H1 (cell line): ENCODE measurements around the gene RBM10. TPM values are rescaled to one million over a fixed set of nuclear protein-coding genes. Genes with fewer than 3 reads are reported as not detected.
A peak's percentile ranks its signal among the peaks of the same experiment; 100 is the strongest.

Experiments used
- CTCF ChIA-PET: fragments of 300-600 bp; sonication (Branson Sonifier 250); formaldehyde crosslinking; loops from one replicate; lab custom pipeline; 2021; ENCODE audit not compliant: partially characterized antibody; lab: Charles Lee
- POLR2A ChIA-PET: fragments of 300-600 bp; sonication (Branson Sonifier 250); formaldehyde crosslinking; loops from one replicate; lab custom pipeline; 2021; ENCODE audit warnings: inconsistent platforms; ENCODE audit not compliant: partially characterized antibody; lab: Charles Lee
- DNase-seq, 2 experiments: peaks; one replicate each; pipeline versions ENCODE4 v3.0.0 to v3.0.0-alpha.2; 2010 to 2022; ENCODE audit warnings: low spot score in 2 of 2, low read depth in 1 of 2, mixed read lengths in 1 of 2
- FAIRE-seq: peaks from 2 replicates; lab custom pipeline; 2011; peaks lifted over from hg19 to GRCh38; lab: Jason Lieb, UNC
- H2AFZ ChIP-seq: 2 replicates; pipeline ENCODE4 v1.8.1; 2012; ENCODE audit warnings: low read length, inconsistent platforms
- H2AK5ac ChIP-seq: 2 replicates; pipeline ENCODE4 v1.6.1; 2013; ENCODE audit warnings: low read depth, low read length
- H2BK120ac ChIP-seq: replicated peaks from 2 replicates; pipeline ENCODE3; 2013; ENCODE audit warnings: low read depth, low read length, inconsistent platforms
- H2BK12ac ChIP-seq: 2 replicates; pipeline ENCODE4 v1.6.1; 2013; ENCODE audit warnings: low read depth, low read length
- H2BK15ac ChIP-seq: 2 replicates; pipeline ENCODE4 v1.6.1; 2013; ENCODE audit warnings: low read length
- H2BK20ac ChIP-seq: 2 replicates; pipeline ENCODE4 v1.6.1; 2013; ENCODE audit warnings: low read length
- H2BK5ac ChIP-seq: 2 replicates; pipeline ENCODE4 v1.6.1; 2013; ENCODE audit warnings: low read depth, low read length
- H3K14ac ChIP-seq: 2 replicates; pipeline ENCODE4 v1.6.1; 2013; ENCODE audit warnings: inconsistent platforms; ENCODE audit not compliant: insufficient read length
- H3K18ac ChIP-seq: 2 replicates; pipeline ENCODE4 v1.6.1; 2013; ENCODE audit warnings: low read length; ENCODE audit errors: extremely low read depth
- H3K23ac ChIP-seq: 2 replicates; pipeline ENCODE4 v1.6.1; 2013; ENCODE audit warnings: inconsistent platforms; ENCODE audit not compliant: insufficient read length
- H3K23me2 ChIP-seq: 2 replicates; pipeline ENCODE4 v1.6.1; 2013; ENCODE audit warnings: low read depth, low read length
- H3K27ac ChIP-seq: 2 replicates; pipeline ENCODE4 v1.6.1; 2011; ENCODE audit warnings: low read depth, low read length, inconsistent platforms
- H3K27me3 ChIP-seq, 4 experiments: replicated peaks in 1 of 4; 1 replicate in 1 of 4; 2 replicates in 3 of 4; pipeline versions ENCODE4 v1.6.1 to v1.8.1; 2011 to 2013; ENCODE audit warnings: low read length in 3 of 4, mild to moderate bottlenecking in 3 of 4, inconsistent platforms in 2 of 4, mixed read lengths in 2 of 4, moderate library complexity in 1 of 4; ENCODE audit not compliant: control insufficient read depth in 3 of 4, insufficient read depth in 3 of 4; ENCODE audit errors: extremely low read depth in 1 of 4
- H3K36me3 ChIP-seq, 4 experiments: 2 replicates each; pipeline versions ENCODE4 v1.6.1 to v1.8.1; 2011 to 2013; ENCODE audit warnings: mild to moderate bottlenecking in 4 of 4, low read length in 3 of 4, moderate library complexity in 2 of 4, control low read depth in 1 of 4, inconsistent platforms in 1 of 4; ENCODE audit not compliant: insufficient read depth in 4 of 4, control insufficient read depth in 2 of 4
- H3K4ac ChIP-seq: replicated peaks from 2 replicates; pipeline ENCODE3; 2013; ENCODE audit warnings: low read length, low read depth, mixed read lengths, inconsistent platforms; ENCODE audit not compliant: insufficient read length
- H3K4me1 ChIP-seq, 4 experiments: replicated peaks in 1 of 4; 1 replicate in 1 of 4; 2 replicates in 3 of 4; pipeline versions ENCODE4 v1.6.1 to v1.8.1; 2011 to 2013; ENCODE audit warnings: low read length in 3 of 4, inconsistent platforms in 2 of 4, mixed read lengths in 1 of 4; ENCODE audit not compliant: insufficient read depth in 4 of 4, control insufficient read depth in 3 of 4
- H3K4me2 ChIP-seq, 2 experiments: 2 replicates each; pipeline versions ENCODE4 v1.6.1 to v1.8.1; 2011 to 2013; ENCODE audit warnings: low read depth in 2 of 2, low read length in 2 of 2, control low read depth in 1 of 2, inconsistent platforms in 1 of 2, mild to moderate bottlenecking in 1 of 2; ENCODE audit not compliant: insufficient read depth in 1 of 2
- H3K4me3 ChIP-seq, 4 experiments: fragments of 200-600, 300-600 bp in 1 of 4; sonication (generic), shearing (Covaris generic), sonication (Bioruptor Twin) in 1 of 4; 2 replicates each; pipeline versions ENCODE4 v1.5.1 to v1.8.1; 2011 to 2016; ENCODE audit warnings: low read length in 4 of 4, low read depth in 3 of 4, control low read depth in 2 of 4, inconsistent platforms in 2 of 4, mild to moderate bottlenecking in 2 of 4, mixed read lengths in 1 of 4, moderate library complexity in 1 of 4; ENCODE audit not compliant: insufficient read depth in 2 of 4; ENCODE audit errors: extremely low read depth in 1 of 4
- H3K56ac ChIP-seq: replicated peaks from 2 replicates; pipeline ENCODE3; 2013; ENCODE audit warnings: low read depth, mild to moderate bottlenecking, mixed read lengths, low read length, inconsistent platforms; ENCODE audit not compliant: insufficient read length
- H3K79me1 ChIP-seq: 2 replicates; pipeline ENCODE4 v1.6.1; 2013; ENCODE audit warnings: low read depth, low read length, control low read depth
- H3K79me2 ChIP-seq, 2 experiments: 2 replicates each; pipeline versions ENCODE4 v1.6.1 to v1.8.1; 2012 to 2013; ENCODE audit warnings: low read length in 2 of 2, mild to moderate bottlenecking in 2 of 2, inconsistent platforms in 1 of 2; ENCODE audit not compliant: insufficient read depth in 2 of 2, control insufficient read depth in 1 of 2
- H3K9ac ChIP-seq, 4 experiments: replicated peaks in 1 of 4; 1 replicate in 1 of 4; 2 replicates in 3 of 4; pipeline versions ENCODE4 v1.6.1 to v1.8.1; 2011 to 2013; ENCODE audit warnings: low read depth in 3 of 4, low read length in 3 of 4, control low read depth in 2 of 4, mild to moderate bottlenecking in 2 of 4, moderate library complexity in 2 of 4, inconsistent platforms in 1 of 4; ENCODE audit errors: extremely low read depth in 1 of 4
- H3K9me3 ChIP-seq, 2 experiments: 2 replicates each; pipeline versions ENCODE4 v1.6.1 to v1.8.1; 2012 to 2013; ENCODE audit warnings: mild to moderate bottlenecking in 2 of 2, moderate library complexity in 2 of 2, control low read depth in 1 of 2, inconsistent platforms in 1 of 2, low read depth in 1 of 2, low read length in 1 of 2, mixed read lengths in 1 of 2; ENCODE audit not compliant: insufficient read depth in 2 of 2
- H4K20me1 ChIP-seq, 2 experiments: replicated peaks in 1 of 2; 2 replicates each; pipeline versions ENCODE3 to v1.8.1; 2011 to 2013; ENCODE audit warnings: inconsistent platforms in 2 of 2, low read length in 2 of 2, mild to moderate bottlenecking in 1 of 2; ENCODE audit not compliant: insufficient read depth in 2 of 2, control insufficient read depth in 1 of 2
- H4K5ac ChIP-seq: 2 replicates; pipeline ENCODE4 v1.6.1; 2013; ENCODE audit warnings: low read length, low read depth, mixed read lengths, inconsistent platforms; ENCODE audit not compliant: insufficient read length
- H4K8ac ChIP-seq: 2 replicates; pipeline ENCODE4 v1.8.0; 2013; ENCODE audit warnings: mild to moderate bottlenecking, moderate library complexity, low read length, inconsistent platforms; ENCODE audit not compliant: insufficient read depth; ENCODE audit errors: extremely low read depth
- H4K91ac ChIP-seq: replicated peaks from 2 replicates; pipeline ENCODE3; 2013; ENCODE audit warnings: low read length, mixed read lengths, inconsistent platforms; ENCODE audit not compliant: insufficient read length
- HDAC6 ChIP-seq: IDR thresholded peaks from one replicate; pipeline ENCODE4 v1.7.1; 2012; ENCODE audit warnings: low read depth, mild to moderate bottlenecking, inconsistent platforms, low read length, moderate library complexity
- NRF1 ChIP-seq: IDR thresholded peaks from 2 replicates; pipeline ENCODE4 v1.6.1; 2011; ENCODE audit warnings: mild to moderate bottlenecking, low read depth, low read length, improper control_type of control experiment
- WGBS, 2 experiments: shearing (Covaris generic) in 1 of 2; methylation state at CpG; one replicate each; pipeline versions ENCODE4 v1.1.6 to v1.1.7; 2013 to 2015; ENCODE audit warnings: low lambda C conversion rate in 2 of 2, mixed read lengths in 2 of 2, inconsistent platforms in 1 of 2, low coverage in 1 of 2, missing lambda C conversion rate in 1 of 2; ENCODE audit not compliant: insufficient replicate concordance in 2 of 2, insufficient coverage in 1 of 2, insufficient read length in 1 of 2; ENCODE audit errors: extremely low coverage in 1 of 2, missing lambda C conversion rate in 1 of 2; 5-methylcytosine and 5-hydroxymethylcytosine counted together
- polyA plus RNA-seq, 7 experiments: library from polyadenylated mRNA; depleted of rRNA in 3 of 7; stranded (reverse) in 5 of 7; unstranded in 2 of 7; fragments of >200 nt in 5 of 7; fragments of 200-250 nt in 2 of 7; gene quantifications; 1 replicate in 5 of 7; 2 replicates in 1 of 7; 4 replicates in 1 of 7; pipeline versions ENCODE4 v1.2.1 to v1.2.3, GENCODE V29; 2011 to 2013; ENCODE audit warnings: missing spikeins in 2 of 7, mixed read lengths in 2 of 7
- total RNA-seq: library from RNA; stranded (reverse); fragmentation: NEBNext Ultra II Directional; extraction: Animal tissue kit (Norgen Biotek cat#: 25700); gene quantifications from 2 replicates; pipeline ENCODE4 v1.2.1, GENCODE V29; 2021

The RBM10 gene
- total and polyA plus RNA-seq, 2 of the 8 experiments (the other 6 are each of a cell fraction or from before 2014, with no cell fraction given): 35.7 to 64.0 TPM

DNA sequence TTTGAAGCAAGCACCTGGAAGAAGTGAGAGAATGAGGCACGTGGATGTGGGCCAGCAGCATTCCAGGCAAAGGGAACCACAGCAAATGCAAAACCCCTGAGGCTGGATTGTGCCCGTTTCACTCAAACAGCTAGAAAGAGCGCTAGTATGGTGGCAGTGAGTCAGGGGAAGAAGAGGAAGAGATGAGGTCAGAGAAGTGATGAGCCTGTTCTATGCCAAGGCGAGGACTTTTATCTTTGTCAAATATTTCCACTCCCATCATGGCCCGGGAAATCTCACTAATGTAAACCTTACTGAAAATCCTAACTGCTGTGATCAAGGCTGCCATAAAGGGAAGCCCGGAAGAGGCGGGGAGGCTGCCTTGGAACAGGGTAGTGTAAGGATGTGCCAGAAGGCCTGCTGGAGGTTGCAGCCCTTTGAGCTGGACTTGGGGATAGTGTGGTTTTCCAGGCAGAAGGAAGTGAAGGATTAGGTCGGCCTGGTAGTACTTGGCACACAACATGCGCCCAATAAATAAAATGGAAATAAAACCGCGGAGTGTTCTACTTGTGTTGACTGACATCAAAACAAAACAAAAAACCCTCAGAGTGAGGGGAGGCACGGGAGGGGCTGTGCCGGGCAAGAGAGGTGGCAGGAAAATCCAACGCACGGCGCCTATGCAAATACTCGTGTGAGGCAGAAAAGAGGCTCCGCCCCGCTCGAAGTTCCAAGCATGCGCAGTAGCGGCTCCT lies 72.3 kb downstream of the RBM10 start:
- Histone ChIP-seq H2AK5ac (no peak overlapping the region), H3K56ac (no peak overlapping the region), H4K5ac (no peak overlapping the region), H3K18ac (peak overlapping the region; percentile 32; the same call in 1 of the 2 replicates), H3K23ac (no peak overlapping the region), H2AFZ (no peak overlapping the region), H3K4me1 (peaks cover 0 to 8% (median 3%) of the 10 kb centered on the region in 4 experiments; a peak in 6 of 7 replicates), H3K27ac (peak overlapping the region; percentile 68; the same call in 1 of the 2 replicates), H3K27me3 (no peaks in the 10 kb centered on the region), H3K4ac (no peak overlapping the region), H3K23me2 (peaks cover 8% of the 10 kb centered on the region; the same call in 1 of the 2 replicates), H3K36me3 (peaks cover 14 to 41% (median 28%) of the 10 kb centered on the region in 4 experiments), H2BK20ac (no peak overlapping the region), H3K9me3 (no peaks in the 10 kb centered on the region), H2BK120ac (no peak overlapping the region), H2BK5ac (no peak overlapping the region), H4K91ac (no peak overlapping the region), H3K79me1 (peaks cover 2% of the 10 kb centered on the region; the same call in 1 of the 2 replicates), H4K8ac (no peak overlapping the region), H3K4me3 (peak overlapping the region in 3 of 4 experiments; percentile 18 to 53 (median 23); a peak in 6 of 8 replicates), H3K9ac (peak overlapping the region in 2 of 4 experiments; percentile 20 to 38; a peak in 3 of 7 replicates), H2BK15ac (no peak overlapping the region), H2BK12ac (peak overlapping the region; percentile 50; the same call in 1 of the 2 replicates), H3K14ac (no peak overlapping the region), H3K79me2 (peaks cover 21 to 39% of the 10 kb centered on the region in 2 experiments), H3K4me2 (peak overlapping the region; percentile 71 to 87), H4K20me1 (peaks cover 13 to 30% of the 10 kb centered on the region in 2 experiments)
- DNase-seq (no peak), FAIRE-seq (no peak)
- POLR2A ChIA-PET: interaction anchor here (0.7 to 6.1 kb wide), 22 partner anchors 8 to 356 kb away, joined by 3 to 63 read pairs (median 4); partner anchors contain the start of genes NDUFB11, RBM10 and USP11
- 19% methylated on average over 17 of the region's 22 CpGs; no CpG with 5 or more reads in 1 of the 2 experiments for WGBS, 2 experiments
- CTCF ChIA-PET: interaction anchor here (1.0 to 2.3 kb wide), 3 partner anchors 12 to 168 kb away, joined by 3 to 7 read pairs (median 3); no protein-coding TSS in a partner anchor
- TF ChIP-seq HDAC6: no peak
- peak; percentile 24; the same call in 1 of the 2 replicates for TF ChIP-seq NRF1
